ENCODE data around the gene MCCD1.

MCCD1 gene

GRCh38 chr6:31572041-31572911 is 43.5 kb downstream of the MCCD1 start, which contains the start of gene LTA:
Gene LTA, plus strand, starts transcription at chr6:31572289. Its CDS starts 454 bp downstream, at chr6:31572743.
- DNase-seq (ENCODE audit: low read depth), result peak; percentile 69

GRCh38 chr6:31573239-31574105 is 44.7 kb downstream of the MCCD1 start:
- DNase-seq (ENCODE audit: low read depth), result no peak

DNA sequence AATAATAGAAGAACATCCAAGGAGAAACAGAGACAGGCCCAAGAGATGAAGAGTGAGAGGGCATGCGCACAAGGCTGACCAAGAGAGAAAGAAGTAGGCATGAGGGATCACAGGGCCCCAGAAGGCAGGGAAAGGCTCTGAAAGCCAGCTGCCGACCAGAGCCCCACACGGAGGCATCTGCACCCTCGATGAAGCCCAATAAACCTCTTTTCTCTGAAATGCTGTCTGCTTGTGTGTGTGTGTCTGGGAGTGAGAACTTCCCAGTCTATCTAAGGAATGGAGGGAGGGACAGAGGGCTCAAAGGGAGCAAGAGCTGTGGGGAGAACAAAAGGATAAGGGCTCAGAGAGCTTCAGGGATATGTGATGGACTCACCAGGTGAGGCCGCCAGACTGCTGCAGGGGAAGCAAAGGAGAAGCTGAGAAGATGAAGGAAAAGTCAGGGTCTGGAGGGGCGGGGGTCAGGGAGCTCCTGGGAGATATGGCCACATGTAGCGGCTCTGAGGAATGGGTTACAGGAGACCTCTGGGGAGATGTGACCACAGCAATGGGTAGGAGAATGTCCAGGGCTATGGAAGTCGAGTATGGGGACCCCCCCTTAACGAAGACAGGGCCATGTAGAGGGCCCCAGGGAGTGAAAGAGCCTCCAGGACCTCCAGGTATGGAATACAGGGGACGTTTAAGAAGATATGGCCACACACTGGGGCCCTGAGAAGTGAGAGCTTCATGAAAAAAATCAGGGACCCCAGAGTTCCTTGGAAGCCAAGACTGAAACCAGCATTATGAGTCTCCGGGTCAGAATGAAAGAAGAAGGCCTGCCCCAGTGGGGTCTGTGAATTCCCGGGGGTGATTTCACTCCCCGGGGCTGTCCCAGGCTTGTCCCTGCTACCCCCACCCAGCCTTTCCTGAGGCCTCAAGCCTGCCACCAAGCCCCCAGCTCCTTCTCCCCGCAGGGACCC is 45.6 kb downstream of the MCCD1 start:
- no peak for DNase-seq (ENCODE audit: low read depth)

GRCh38 chr6:31575335-31575901 is 46.7 kb downstream of the MCCD1 start, which contains the start of gene TNF:
Gene TNF, plus strand, starts transcription at chr6:31575565. Its CDS starts 177 bp downstream, at chr6:31575742.
- peak; percentile 76 for DNase-seq (ENCODE audit: low read depth)

- DNase-seq (ENCODE audit: low read depth), result no peak
Observed at GRCh38 chr6:31575952-31576685, 47.4 kb downstream of the MCCD1 start.

GRCh38 chr6:31576897-31577578 is 48.3 kb downstream of the MCCD1 start:
- peak; percentile 48 for DNase-seq (ENCODE audit: low read depth)

DNA sequence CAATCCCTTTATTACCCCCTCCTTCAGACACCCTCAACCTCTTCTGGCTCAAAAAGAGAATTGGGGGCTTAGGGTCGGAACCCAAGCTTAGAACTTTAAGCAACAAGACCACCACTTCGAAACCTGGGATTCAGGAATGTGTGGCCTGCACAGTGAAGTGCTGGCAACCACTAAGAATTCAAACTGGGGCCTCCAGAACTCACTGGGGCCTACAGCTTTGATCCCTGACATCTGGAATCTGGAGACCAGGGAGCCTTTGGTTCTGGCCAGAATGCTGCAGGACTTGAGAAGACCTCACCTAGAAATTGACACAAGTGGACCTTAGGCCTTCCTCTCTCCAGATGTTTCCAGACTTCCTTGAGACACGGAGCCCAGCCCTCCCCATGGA is 48.8 kb downstream of the MCCD1 start:
- no peak for DNase-seq (ENCODE audit: low read depth)

DNA sequence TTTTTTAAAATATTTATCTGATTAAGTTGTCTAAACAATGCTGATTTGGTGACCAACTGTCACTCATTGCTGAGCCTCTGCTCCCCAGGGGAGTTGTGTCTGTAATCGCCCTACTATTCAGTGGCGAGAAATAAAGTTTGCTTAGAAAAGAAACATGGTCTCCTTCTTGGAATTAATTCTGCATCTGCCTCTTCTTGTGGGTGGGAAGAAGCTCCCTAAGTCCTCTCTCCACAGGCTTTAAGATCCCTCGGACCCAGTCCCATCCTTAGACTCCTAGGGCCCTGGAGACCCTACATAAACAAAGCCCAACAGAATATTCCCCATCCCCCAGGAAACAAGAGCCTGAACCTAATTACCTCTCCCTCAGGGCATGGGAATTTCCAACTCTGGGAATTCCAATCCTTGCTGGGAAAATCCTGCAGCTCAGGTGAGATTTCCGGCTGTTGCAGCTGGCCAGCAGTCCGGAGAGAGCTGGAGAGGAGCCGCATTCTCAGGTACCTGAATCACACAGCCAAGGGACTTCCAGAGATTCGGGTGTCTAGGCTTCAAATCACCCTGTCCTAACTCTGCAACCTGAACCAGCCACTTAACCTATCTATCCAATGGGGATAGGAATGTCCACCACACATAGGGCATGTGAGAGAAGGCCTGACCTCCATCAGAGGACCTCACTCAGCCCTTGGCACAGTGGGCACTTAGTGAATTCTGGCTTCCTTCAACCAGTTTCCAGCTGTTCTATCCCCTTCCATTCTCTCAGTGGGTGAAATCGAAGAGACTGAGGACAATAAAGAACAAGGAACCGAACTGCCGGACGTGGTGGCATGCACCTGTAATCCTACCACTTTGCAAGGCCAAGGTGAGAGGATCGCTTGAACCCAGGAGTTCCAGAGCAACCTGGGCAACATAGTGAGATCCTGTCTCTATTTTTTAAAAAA is 49.7 kb downstream of the MCCD1 start:
- no peak for DNase-seq (ENCODE audit: low read depth)

GRCh38 chr6:31579119-31579505 is 50.4 kb downstream of the MCCD1 start:
- DNase-seq (ENCODE audit: low read depth), result no peak
